Gastrocnemius medialis (tissue), 4 donors: ENCODE results near the gene CSPG4. TPM values are rescaled to one million over a fixed set of nuclear protein-coding genes. Genes with fewer than 3 reads are reported as not detected.
A peak's percentile ranks its signal among the peaks of the same experiment; 100 is the strongest.

ENCODE experiments used
- ATAC-seq, 2 donors: fragments of 150-250 bp; one replicate each; pipeline ENCODE4 v1.9.1; 2016
- DNase-seq, 2 donors: peaks; one replicate each; pipeline ENCODE4 v3.0.0-alpha.2; 2019
- H3K27ac ChIP-seq, 4 donors: fragments of 200-600 bp; sonication (generic); 1 replicate in 1 of 4; 2 replicates in 3 of 4; pipeline ENCODE4 v1.5.1; 2016 to 2018; ENCODE audit warnings: mild to moderate bottlenecking in 2 of 4, moderate library complexity in 1 of 4
- H3K27me3 ChIP-seq, 3 donors: fragments of 200-600 bp; sonication (generic) in 2 of 3; 1 replicate in 1 of 3; 2 replicates in 2 of 3; pipeline versions ENCODE4 v1.5.1 to v1.6.0; 2016 to 2019; ENCODE audit warnings: mild to moderate bottlenecking in 1 of 3, moderate library complexity in 1 of 3
- H3K36me3 ChIP-seq, 2 donors: fragments of 200-600 bp; sonication (generic) in 1 of 2; one replicate each; pipeline ENCODE4 v1.5.1; 2017 to 2018
- H3K4me1 ChIP-seq, 2 donors: fragments of 200-600 bp; sonication (generic) in 1 of 2; one replicate each; pipeline ENCODE4 v1.5.1; 2016 to 2017; ENCODE audit warnings: mild to moderate bottlenecking in 2 of 2
- H3K4me3 ChIP-seq, 4 donors: fragments of 200-600 bp; sonication (generic) in 3 of 4; 1 replicate in 1 of 4; 2 replicates in 3 of 4; pipeline ENCODE4 v1.5.1; 2016 to 2019; ENCODE audit warnings: mild to moderate bottlenecking in 2 of 4
- H3K9me3 ChIP-seq, 3 donors: fragments of 200-600 bp; sonication (generic) in 2 of 3; 1 replicate in 1 of 3; 2 replicates in 2 of 3; pipeline ENCODE4 v1.5.1; 2016 to 2019
- POLR2A ChIP-seq, 2 donors: fragments of 450-650 bp; IDR thresholded peaks; one replicate each; pipeline ENCODE4 v1.6.1; 2017; ENCODE audit warnings: antibody characterized with exemption in 2 of 2, mild to moderate bottlenecking in 2 of 2, moderate library complexity in 2 of 2
- in situ Hi-C, 4 donors: fragments of 200-750 bp; cut with MboI; loops; one replicate each; pipeline versions ENCODE4 v1.15.0 to v1.8.0; 2017; ENCODE audit warnings: low sequenced_read_pairs in 4 of 4
- intact Hi-C: fragments of 100-400 bp; cut with DNase I; formaldehyde crosslinking; loops from one replicate; pipeline ENCODE4 v1.15.1; 2023; ENCODE audit warnings: low total_unique reads
- total RNA-seq, 4 donors: library from RNA; depleted of rRNA; stranded (reverse); fragments of >200 nt; gene quantifications; one replicate each; pipeline versions ENCODE4 v1.1.0 to v1.2.3, GENCODE V29; 2016
- TF ChIP-seq, protein P1 (sequence below), 5 experiments: fragments of 450-650 bp in 3 of 5; fragments of 200-600 bp in 2 of 5; sonication (generic) in 2 of 5; IDR thresholded peaks in 4 of 5; conservative IDR thresholded peaks in 1 of 5; 1 replicate in 4 of 5; 2 replicates in 1 of 5; pipeline ENCODE4 v1.5.1; 2016 to 2019; ENCODE audit warnings: antibody characterized with exemption in 5 of 5, mild to moderate bottlenecking in 3 of 5, moderate library complexity in 3 of 5

The CSPG4 gene
- total RNA-seq, 4 donors from 2014 or later: 38.2 to 145 (median 88.5) TPM

DNA sequence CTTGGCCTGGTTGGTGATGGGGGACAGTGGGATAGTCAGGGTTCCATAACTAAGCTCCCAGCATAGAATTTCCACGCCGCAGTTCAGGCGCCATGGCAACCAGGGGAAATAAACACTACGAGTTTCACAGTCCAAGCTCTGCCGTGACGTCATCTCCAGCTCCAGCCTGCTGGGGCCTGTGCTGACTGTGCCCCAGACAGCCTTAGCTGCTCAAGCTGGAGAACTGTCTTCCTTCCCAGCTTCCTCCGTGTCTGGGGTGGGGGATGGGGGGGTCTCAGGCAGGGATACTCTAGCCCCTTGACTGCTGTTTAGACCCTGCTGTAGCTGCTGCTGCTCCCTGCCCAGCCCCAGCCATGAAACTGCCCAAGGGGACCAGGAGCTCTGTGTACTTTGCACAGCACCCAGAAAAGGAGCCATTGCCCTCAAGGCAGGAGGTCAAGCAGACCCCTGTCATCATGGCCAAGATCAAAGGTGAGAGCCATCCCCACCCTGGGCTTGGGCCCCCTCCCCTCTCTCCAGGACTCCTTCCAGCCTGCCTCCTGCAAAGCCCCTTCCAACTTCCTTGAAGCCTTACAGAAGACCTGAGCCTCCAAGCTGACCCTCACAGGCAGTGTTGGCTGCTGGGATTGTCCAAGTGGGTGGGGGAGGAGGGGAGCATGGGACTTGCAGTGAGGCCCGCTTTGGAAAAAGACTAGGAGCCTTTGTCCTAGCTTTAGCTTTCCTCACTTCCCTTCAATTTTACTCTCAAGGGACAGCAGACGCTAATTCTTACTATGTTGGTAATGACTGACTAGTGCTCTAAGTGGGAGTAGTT lies 11.4 kb upstream of the CSPG4 start:
- Histone ChIP-seq H3K4me1 (no peaks in the 10 kb centered on the region), H3K36me3 (no peaks in the 10 kb centered on the region), H3K27me3 (no peaks in the 10 kb centered on the region), H3K27ac (peak overlapping the region in 3 of 4 donors; percentile 38 to 43 (median 42)), H3K9me3 (no peaks in the 10 kb centered on the region), H3K4me3 (no peak overlapping the region)
- TF ChIP-seq POLR2A (IDR thresholded peaks at IDR 0.05): no peak
- TF ChIP-seq, protein P1, sequence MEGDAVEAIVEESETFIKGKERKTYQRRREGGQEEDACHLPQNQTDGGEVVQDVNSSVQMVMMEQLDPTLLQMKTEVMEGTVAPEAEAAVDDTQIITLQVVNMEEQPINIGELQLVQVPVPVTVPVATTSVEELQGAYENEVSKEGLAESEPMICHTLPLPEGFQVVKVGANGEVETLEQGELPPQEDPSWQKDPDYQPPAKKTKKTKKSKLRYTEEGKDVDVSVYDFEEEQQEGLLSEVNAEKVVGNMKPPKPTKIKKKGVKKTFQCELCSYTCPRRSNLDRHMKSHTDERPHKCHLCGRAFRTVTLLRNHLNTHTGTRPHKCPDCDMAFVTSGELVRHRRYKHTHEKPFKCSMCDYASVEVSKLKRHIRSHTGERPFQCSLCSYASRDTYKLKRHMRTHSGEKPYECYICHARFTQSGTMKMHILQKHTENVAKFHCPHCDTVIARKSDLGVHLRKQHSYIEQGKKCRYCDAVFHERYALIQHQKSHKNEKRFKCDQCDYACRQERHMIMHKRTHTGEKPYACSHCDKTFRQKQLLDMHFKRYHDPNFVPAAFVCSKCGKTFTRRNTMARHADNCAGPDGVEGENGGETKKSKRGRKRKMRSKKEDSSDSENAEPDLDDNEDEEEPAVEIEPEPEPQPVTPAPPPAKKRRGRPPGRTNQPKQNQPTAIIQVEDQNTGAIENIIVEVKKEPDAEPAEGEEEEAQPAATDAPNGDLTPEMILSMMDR (IDR thresholded peaks at IDR 0.05 in 4 of 5, conservative IDR thresholded peaks at IDR 0.05 in 1 of 5): no peak
- in situ Hi-C loops: no loop called here
- intact Hi-C loops: loop anchor here (5.0 kb wide), 1 partner anchor 37 kb away; no protein-coding TSS in a partner anchor
- peak; percentile 55 to 64 for DNase-seq
- ATAC-seq: peak in 1 of 2 donors; percentile 34

DNA sequence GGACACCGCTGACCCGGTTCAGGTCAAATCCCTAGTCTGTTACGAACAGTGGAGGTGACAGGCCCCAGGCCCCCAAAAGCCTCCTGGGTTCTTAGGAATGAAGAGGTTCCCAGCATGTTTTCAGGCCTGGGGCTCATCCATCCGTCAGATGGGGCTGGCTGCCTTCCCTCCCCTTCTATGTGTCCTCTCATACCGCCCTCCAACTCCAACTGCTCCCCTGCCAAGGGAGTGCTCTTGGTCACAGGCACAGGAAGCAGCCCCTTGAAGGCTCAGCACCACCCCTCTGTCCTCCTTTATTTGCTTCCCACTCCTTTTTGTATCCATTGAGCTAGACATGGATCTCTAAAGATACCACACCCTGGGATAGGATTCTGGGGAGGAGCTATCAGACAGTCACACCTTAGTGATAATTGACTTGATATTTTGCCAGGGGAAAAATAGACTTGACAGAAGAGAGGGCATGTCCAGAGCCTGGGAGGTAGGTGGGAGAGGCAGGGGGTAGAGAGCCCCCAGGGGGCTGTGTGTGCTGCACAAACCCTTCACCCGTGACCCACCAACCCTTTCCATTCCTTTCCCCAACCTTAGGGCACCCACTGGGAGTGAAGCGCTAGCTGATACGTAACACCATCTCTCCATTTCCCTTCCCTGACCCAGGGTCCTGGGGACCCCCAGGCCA lies 10.7 kb upstream of the CSPG4 start:
- in situ Hi-C loops: no loop called here
- Histone ChIP-seq H3K4me1 (no peaks in the 10 kb centered on the region), H3K27me3 (no peaks in the 10 kb centered on the region), H3K27ac (peak overlapping the region in 1 of 4 donors; percentile 38), H3K4me3 (no peak overlapping the region), H3K36me3 (no peaks in the 10 kb centered on the region), H3K9me3 (no peaks in the 10 kb centered on the region)
- intact Hi-C loops: loop anchor here (5.0 kb wide), 1 partner anchor 36 kb away; no protein-coding TSS in a partner anchor
- TF ChIP-seq, protein P1 (IDR thresholded peaks at IDR 0.05 in 4 of 5, conservative IDR thresholded peaks at IDR 0.05 in 1 of 5): no peak
- DNase-seq: peak in 1 of 2 donors; percentile 3
- no peak for ATAC-seq

DNA sequence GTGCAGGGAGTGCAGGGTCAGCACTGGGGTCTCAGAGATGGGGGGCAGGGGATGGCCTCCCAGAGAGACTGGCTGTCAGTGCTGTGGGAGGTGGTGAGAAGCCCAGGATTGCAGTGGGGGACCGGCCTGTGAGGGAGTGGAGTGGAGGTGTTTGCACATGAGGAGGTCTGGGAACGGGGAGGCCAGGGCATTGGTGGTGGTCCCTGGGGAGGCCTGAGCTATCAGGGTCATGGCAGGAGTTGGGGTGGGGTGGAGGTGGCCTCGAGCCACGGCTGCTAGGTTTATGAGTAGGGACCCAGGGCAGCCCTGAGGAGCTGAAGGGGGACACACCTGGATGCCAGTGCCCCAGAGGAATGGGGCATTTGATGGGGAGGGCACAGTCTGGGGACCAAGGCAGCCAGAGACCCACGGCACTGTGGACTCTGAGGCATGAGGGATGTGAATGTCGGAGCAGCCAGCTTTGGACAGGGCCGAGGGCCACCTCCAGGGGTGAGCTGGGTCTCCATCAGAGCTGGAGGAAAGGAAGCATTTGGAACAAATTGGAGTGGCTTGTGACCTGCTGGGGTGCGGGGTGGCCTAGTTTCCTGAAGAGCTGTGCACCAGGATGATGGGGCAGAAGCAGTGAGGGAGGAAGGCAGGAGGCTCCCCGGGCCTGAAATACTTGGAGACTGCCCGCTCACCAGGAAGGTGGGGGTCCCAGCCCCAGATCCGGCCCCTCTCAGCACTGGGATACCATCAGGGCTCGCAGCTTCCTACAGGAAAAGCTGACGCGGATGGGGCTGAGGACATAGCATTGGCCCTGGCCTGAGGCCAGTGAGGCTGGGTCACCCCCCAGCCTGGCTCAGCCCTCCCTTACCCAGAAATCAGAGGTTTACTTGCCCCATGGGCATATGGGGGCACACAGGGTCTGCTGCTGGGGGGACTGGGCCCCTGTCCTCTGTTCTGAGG lies 9.5 kb upstream of the CSPG4 start:
- in situ Hi-C loops: no loop called here
- H3K4me3 ChIP-seq: no peak overlapping the region
- no peak overlapping the region for H3K27ac ChIP-seq
- H3K4me1 ChIP-seq: no peaks in the 10 kb centered on the region
- ATAC-seq (no peak), DNase-seq (peak in 1 of 2 donors; percentile 9)
- no peaks in the 10 kb centered on the region for H3K27me3 ChIP-seq
- no peaks in the 10 kb centered on the region for H3K9me3 ChIP-seq
- intact Hi-C loops: loop anchor here (5.0 kb wide), 1 partner anchor 35 kb away; no protein-coding TSS in a partner anchor
- TF ChIP-seq, protein P1 (IDR thresholded peaks at IDR 0.05 in 4 of 5, conservative IDR thresholded peaks at IDR 0.05 in 1 of 5): no peak
- TF ChIP-seq POLR2A (IDR thresholded peaks at IDR 0.05): no peak
- H3K36me3 ChIP-seq: no peaks in the 10 kb centered on the region

DNA sequence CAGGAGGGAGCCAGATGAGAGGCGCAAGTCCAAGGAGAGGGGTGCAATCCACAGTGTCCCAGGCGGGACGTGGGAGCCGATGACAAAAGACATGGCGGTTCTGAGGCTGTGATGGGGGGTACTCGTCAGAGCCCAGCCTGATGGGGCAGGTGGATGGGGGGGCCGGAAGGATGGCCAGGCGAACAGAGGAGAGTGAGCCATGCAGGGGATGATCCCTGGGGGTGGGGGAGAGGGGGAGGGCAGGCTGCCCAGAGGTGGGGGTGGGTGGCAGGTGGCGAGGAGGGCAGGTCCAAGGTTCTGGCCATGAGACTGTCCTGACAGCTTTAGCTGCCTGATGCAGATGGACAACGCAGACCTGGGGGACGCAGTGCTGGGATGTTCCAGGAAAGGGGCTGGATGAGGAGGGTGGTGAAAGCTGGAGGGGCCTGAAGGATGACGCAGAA lies 8.9 kb upstream of the CSPG4 start:
- intact Hi-C loops (loop anchor here (5.0 kb wide), 1 partner anchor 34 kb away; no protein-coding TSS in a partner anchor), in situ Hi-C loops (no loop called here)
- no peak overlapping the region for H3K4me3 ChIP-seq
- no peak overlapping the region for H3K27ac ChIP-seq
- H3K36me3 ChIP-seq: no peaks in the 10 kb centered on the region
- no peaks in the 10 kb centered on the region for H3K27me3 ChIP-seq
- no peaks in the 10 kb centered on the region for H3K9me3 ChIP-seq
- no peaks in the 10 kb centered on the region for H3K4me1 ChIP-seq
- no peak for ATAC-seq
- peak in 1 of 2 donors; percentile 5 for DNase-seq
- TF ChIP-seq, protein P1 (IDR thresholded peaks at IDR 0.05 in 4 of 5, conservative IDR thresholded peaks at IDR 0.05 in 1 of 5): no peak
- TF ChIP-seq POLR2A (IDR thresholded peaks at IDR 0.05): no peak
